Trophoblast cell (in vitro differentiated cells and primary cell): Measurements from ENCODE around the gene STRIP2.
"Not testable (repeated sequence)": the region's sequence is repeated elsewhere in the genome, so short reads cannot be mapped to it uniquely, and the experiment has no call there.

Experiments used
- DNase-seq, 2 donors: peaks; one replicate each; pipeline ENCODE4 v3.0.0-alpha.2; 2016
- H2AFZ ChIP-seq: 2 replicates; pipeline ENCODE4 v1.6.1; 2013; ENCODE audit warnings: low read length, moderate library complexity, mild to moderate bottlenecking; ENCODE audit not compliant: insufficient read depth, poor library complexity
- H2AK5ac ChIP-seq: 2 replicates; pipeline ENCODE4 v1.6.1; 2013; ENCODE audit warnings: mild to moderate bottlenecking, low read length
- H2BK120ac ChIP-seq: 2 replicates; pipeline ENCODE4 v1.6.1; 2013; ENCODE audit warnings: low read length, mild to moderate bottlenecking, moderate library complexity; ENCODE audit not compliant: insufficient read depth, poor library complexity
- H2BK12ac ChIP-seq: 2 replicates; pipeline ENCODE4 v1.6.1; 2013; ENCODE audit warnings: mild to moderate bottlenecking, low read length, moderate library complexity
- H2BK5ac ChIP-seq: 2 replicates; pipeline ENCODE4 v1.6.1; 2013; ENCODE audit warnings: low read length, low read depth, moderate library complexity, mild to moderate bottlenecking; ENCODE audit not compliant: poor library complexity
- H3K14ac ChIP-seq: 2 replicates; pipeline ENCODE4 v1.6.1; 2013; ENCODE audit warnings: mild to moderate bottlenecking, low read length
- H3K18ac ChIP-seq: 2 replicates; pipeline ENCODE4 v1.6.1; 2013; ENCODE audit warnings: mild to moderate bottlenecking, low read length
- H3K23ac ChIP-seq: 2 replicates; pipeline ENCODE4 v1.6.1; 2013; ENCODE audit warnings: low read length
- H3K27ac ChIP-seq: 2 replicates; pipeline ENCODE4 v1.5.1; 2013; ENCODE audit warnings: low read depth, mild to moderate bottlenecking, inconsistent platforms, low read length, moderate library complexity
- H3K27me3 ChIP-seq: 2 replicates; pipeline ENCODE4 v1.6.1; 2013; ENCODE audit warnings: inconsistent platforms, mild to moderate bottlenecking, low read length, moderate library complexity; ENCODE audit not compliant: insufficient read depth
- H3K36me3 ChIP-seq, 2 experiments: 1 replicate in 1 of 2; 2 replicates in 1 of 2; pipeline ENCODE4 v1.6.1; 2013; ENCODE audit warnings: low read length in 2 of 2, mild to moderate bottlenecking in 2 of 2, moderate library complexity in 1 of 2; ENCODE audit not compliant: insufficient read depth in 2 of 2, control insufficient read depth in 1 of 2
- H3K4ac ChIP-seq: 2 replicates; pipeline ENCODE4 v1.6.1; 2013; ENCODE audit warnings: low read depth, mild to moderate bottlenecking, low read length, moderate library complexity
- H3K4me1 ChIP-seq, 2 experiments: 1 replicate in 1 of 2; 2 replicates in 1 of 2; pipeline ENCODE4 v1.6.1; 2013; ENCODE audit warnings: low read length in 2 of 2, mild to moderate bottlenecking in 2 of 2, moderate library complexity in 1 of 2; ENCODE audit not compliant: insufficient read depth in 2 of 2, control insufficient read depth in 1 of 2
- H3K4me2 ChIP-seq: 2 replicates; pipeline ENCODE4 v1.6.1; 2013; ENCODE audit warnings: inconsistent platforms, mild to moderate bottlenecking, low read length, moderate library complexity
- H3K4me3 ChIP-seq: 2 replicates; pipeline ENCODE4 v1.5.1; 2013; ENCODE audit warnings: mild to moderate bottlenecking, low read depth, low read length, inconsistent platforms
- H3K79me1 ChIP-seq: one replicate; pipeline ENCODE4 v1.6.1; 2013; ENCODE audit warnings: low read length
- H3K79me2 ChIP-seq: 2 replicates; pipeline ENCODE4 v1.6.1; 2013; ENCODE audit warnings: low read length, mild to moderate bottlenecking; ENCODE audit not compliant: control insufficient read depth, insufficient read depth, poor library complexity
- H3K9ac ChIP-seq: 2 replicates; pipeline ENCODE4 v1.6.1; 2013; ENCODE audit warnings: mild to moderate bottlenecking, low read length
- H3K9me3 ChIP-seq: 2 replicates; pipeline ENCODE4 v1.6.1; 2013; ENCODE audit warnings: low read depth, mild to moderate bottlenecking, control low read depth, inconsistent platforms, low read length; ENCODE audit not compliant: insufficient read depth
- H4K12ac ChIP-seq: 2 replicates; pipeline ENCODE4 v1.6.1; 2013; ENCODE audit warnings: low read depth, mild to moderate bottlenecking, low read length, moderate library complexity
- H4K8ac ChIP-seq: 2 replicates; pipeline ENCODE4 v1.6.1; 2013; ENCODE audit warnings: low read depth, mild to moderate bottlenecking, low read length, moderate library complexity
- H4K91ac ChIP-seq: one replicate; pipeline ENCODE4 v1.6.1; 2013; ENCODE audit warnings: low read depth, mild to moderate bottlenecking, low read length, moderate library complexity
- WGBS: extraction: QIAGEN DNeasy Blood & Tissue Kit; methylation state at CpG from one replicate; pipeline ENCODE4 v1.1.7; 2013; ENCODE audit warnings: missing lambda C conversion rate; ENCODE audit not compliant: insufficient read length, insufficient coverage; ENCODE audit errors: extremely low coverage; 5-methylcytosine and 5-hydroxymethylcytosine counted together

Gene STRIP2

DNA sequence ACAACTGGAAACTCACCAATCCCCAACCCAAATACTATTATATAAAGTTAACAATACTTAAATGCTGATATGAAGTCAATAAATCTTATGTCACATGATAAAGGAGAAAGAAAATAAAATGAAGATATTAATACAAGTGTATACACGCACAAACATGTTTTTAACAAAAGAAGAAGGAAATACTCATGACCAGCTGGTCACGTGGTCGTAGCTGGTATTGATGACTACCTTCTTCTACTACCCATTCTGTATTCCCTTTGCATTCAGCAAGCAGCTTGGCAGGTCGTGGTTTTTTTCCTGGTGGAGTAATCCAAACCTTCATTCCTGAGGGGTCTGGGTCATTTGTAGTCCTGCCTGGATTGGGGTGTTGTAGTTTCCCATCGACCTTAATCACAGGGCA is 10.5 kb downstream of the STRIP2 start:
- not testable (repeated sequence) for H3K79me2 ChIP-seq, DNase-seq, H3K27me3 ChIP-seq, H3K4me3 ChIP-seq, H3K23ac ChIP-seq, H3K36me3 ChIP-seq, H2BK120ac ChIP-seq, H4K12ac ChIP-seq, H2BK12ac ChIP-seq, H3K4ac ChIP-seq, H2BK5ac ChIP-seq, H3K18ac ChIP-seq, H3K4me1 ChIP-seq, H2AK5ac ChIP-seq, H3K27ac ChIP-seq, H3K9ac ChIP-seq, H3K4me2 ChIP-seq, H3K79me1 ChIP-seq, H3K9me3 ChIP-seq, H4K8ac ChIP-seq, H2AFZ ChIP-seq, H4K91ac ChIP-seq, H3K14ac ChIP-seq
- WGBS = no CpG with 5 or more reads among the region's 5 CpGs

DNA sequence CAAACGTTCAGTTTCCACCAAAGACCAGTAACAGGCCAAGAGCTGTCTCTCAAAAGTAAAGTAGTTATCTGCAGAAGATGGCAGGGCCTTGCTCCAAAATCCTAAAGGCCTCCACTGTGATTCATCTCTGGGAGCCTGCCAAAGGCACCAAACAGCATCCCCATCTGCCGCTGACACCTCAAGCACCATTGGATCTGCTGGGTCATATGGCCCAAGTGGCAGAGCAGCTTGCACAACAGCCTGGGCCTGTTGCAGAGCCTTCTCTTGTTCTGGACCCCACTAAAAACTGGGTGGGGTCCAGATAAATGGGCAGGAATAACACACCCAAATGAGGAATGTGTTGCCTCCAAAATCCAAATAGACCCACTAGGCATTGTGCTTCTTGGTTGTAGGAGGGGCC is 12.7 kb downstream of the STRIP2 start:
- not testable (repeated sequence) for H3K4me2 ChIP-seq, H4K8ac ChIP-seq, H3K79me2 ChIP-seq, H3K14ac ChIP-seq, H3K23ac ChIP-seq, H3K27ac ChIP-seq, H3K4me1 ChIP-seq, H4K12ac ChIP-seq, H3K9ac ChIP-seq, H2AK5ac ChIP-seq, H3K79me1 ChIP-seq, H3K18ac ChIP-seq, H2AFZ ChIP-seq, H2BK12ac ChIP-seq, DNase-seq, H2BK120ac ChIP-seq, H3K27me3 ChIP-seq, H3K4ac ChIP-seq, H2BK5ac ChIP-seq, H3K9me3 ChIP-seq, H3K36me3 ChIP-seq, H3K4me3 ChIP-seq, H4K91ac ChIP-seq
- WGBS = no CpG with 5 or more reads among the region's 2 CpGs

DNA sequence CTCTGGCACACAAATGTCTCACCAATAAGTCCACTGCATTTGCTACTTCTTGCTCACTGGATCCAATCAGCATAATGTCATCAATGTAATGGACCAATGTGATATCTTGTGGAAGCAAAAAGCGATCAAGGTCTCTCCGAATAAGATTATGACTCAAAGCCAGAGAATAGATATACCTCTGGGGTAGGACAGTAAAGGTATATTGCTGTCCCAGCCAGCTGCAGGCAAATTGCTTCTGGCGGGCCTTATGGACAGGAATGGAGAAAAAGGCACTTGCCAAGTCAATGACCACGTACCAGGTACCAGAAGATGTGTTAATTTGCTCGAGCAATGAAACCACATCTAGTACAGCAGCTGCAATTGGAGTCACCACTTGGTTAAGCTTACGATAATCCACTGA is 13.2 kb downstream of the STRIP2 start:
- H4K12ac ChIP-seq, H4K8ac ChIP-seq, H2AFZ ChIP-seq, H2BK5ac ChIP-seq, H3K14ac ChIP-seq, H2BK12ac ChIP-seq, H3K4me3 ChIP-seq, H4K91ac ChIP-seq, H3K9me3 ChIP-seq, DNase-seq, H3K4ac ChIP-seq, H3K4me1 ChIP-seq, H3K27ac ChIP-seq, H2BK120ac ChIP-seq, H3K4me2 ChIP-seq, H3K36me3 ChIP-seq, H3K23ac ChIP-seq, H3K18ac ChIP-seq, H3K9ac ChIP-seq, H3K79me1 ChIP-seq, H2AK5ac ChIP-seq, H3K27me3 ChIP-seq, H3K79me2 ChIP-seq: not testable (repeated sequence)
- no CpG with 5 or more reads among the region's 6 CpGs for WGBS

DNA sequence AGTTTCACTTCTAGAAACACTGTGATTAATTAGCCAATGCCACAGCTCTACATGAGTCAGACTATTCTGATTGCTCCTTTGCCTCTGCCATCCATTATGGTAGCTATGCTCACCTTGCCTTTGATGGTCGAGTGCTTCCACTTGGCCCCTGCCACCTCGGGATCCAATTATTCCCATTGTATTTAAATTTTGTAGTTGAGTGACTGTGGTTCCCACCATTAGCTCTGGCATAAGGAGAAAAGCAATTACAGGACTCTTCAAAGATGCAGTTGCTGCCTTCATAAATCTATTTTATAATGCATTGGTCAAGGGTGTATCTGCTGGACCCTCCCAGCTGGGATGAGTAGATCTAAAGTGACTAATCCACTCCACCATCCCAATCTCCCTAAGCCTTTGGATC is 14.4 kb downstream of the STRIP2 start:
- not testable (repeated sequence) for H3K36me3 ChIP-seq, H2BK5ac ChIP-seq, H3K4me2 ChIP-seq, H2AFZ ChIP-seq, H2BK12ac ChIP-seq, H3K4me1 ChIP-seq, H3K27me3 ChIP-seq, H3K14ac ChIP-seq, H4K91ac ChIP-seq, H3K9me3 ChIP-seq, H4K12ac ChIP-seq, H2AK5ac ChIP-seq, H3K79me2 ChIP-seq, H3K4ac ChIP-seq, H3K79me1 ChIP-seq, H2BK120ac ChIP-seq, H3K9ac ChIP-seq, DNase-seq, H3K18ac ChIP-seq, H4K8ac ChIP-seq, H3K4me3 ChIP-seq, H3K27ac ChIP-seq, H3K23ac ChIP-seq
- no CpG with 5 or more reads among the region's 2 CpGs for WGBS

DNA sequence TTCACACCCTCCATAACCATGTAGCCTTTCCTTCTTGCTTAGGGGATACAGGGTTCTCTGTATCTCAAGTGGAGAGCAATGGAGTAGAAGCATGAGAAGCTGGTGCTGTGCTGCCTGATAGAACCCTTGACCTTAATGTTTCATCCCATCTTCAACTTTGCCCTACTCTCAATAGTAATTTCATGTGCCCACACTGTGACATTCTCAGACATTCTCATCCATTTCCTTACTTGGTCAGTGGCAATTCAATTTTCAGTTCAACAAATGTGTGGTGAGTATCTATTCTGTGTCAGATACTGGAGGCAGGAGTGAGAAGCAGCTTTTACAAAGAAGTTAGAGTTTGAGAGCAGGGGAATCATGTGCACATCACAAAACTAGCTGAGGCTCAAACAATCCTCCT is 16.1 kb downstream of the STRIP2 start:
- no peaks in the 10 kb centered on the region for H3K9me3 ChIP-seq
- H2BK12ac ChIP-seq = no peak overlapping the region
- H2BK5ac ChIP-seq = no peak overlapping the region
- no peak overlapping the region for H3K9ac ChIP-seq
- H4K8ac ChIP-seq = no peak overlapping the region
- no peak overlapping the region for H3K18ac ChIP-seq
- no peak overlapping the region for H3K4me2 ChIP-seq
- no peak for DNase-seq
- H3K79me2 ChIP-seq = no peaks in the 10 kb centered on the region
- no peak overlapping the region for H2AK5ac ChIP-seq
- no peak overlapping the region for H3K27ac ChIP-seq
- no peak overlapping the region for H3K14ac ChIP-seq
- H3K79me1 ChIP-seq = no peaks in the 10 kb centered on the region
- no peak overlapping the region for H4K91ac ChIP-seq
- H2BK120ac ChIP-seq = no peak overlapping the region
- no peak overlapping the region for H3K4me3 ChIP-seq
- H3K36me3 ChIP-seq = peaks cover 0 to 2% of the 10 kb centered on the region in 2 experiments
- H3K23ac ChIP-seq = no peak overlapping the region
- H3K4ac ChIP-seq = no peak overlapping the region
- no peak overlapping the region for H2AFZ ChIP-seq
- H4K12ac ChIP-seq = no peak overlapping the region
- H3K4me1 ChIP-seq = peaks cover 5 to 11% of the 10 kb centered on the region in 2 experiments
- H3K27me3 ChIP-seq = no peaks in the 10 kb centered on the region
